NCI-H2227 (cell line): ENCODE measurements around the gene STAT5B.
A peak's percentile ranks its signal among the peaks of the same experiment; 100 is the strongest.
"Not testable (repeated sequence)": the region's sequence is repeated elsewhere in the genome, so short reads cannot be mapped to it uniquely, and the experiment has no call there.

ENCODE experiments used
- DNase-seq: peaks from one replicate; lab custom pipeline; 2025; ENCODE audit not compliant: unreplicated experiment; lab: John Stamatoyannopoulos, UW

The STAT5B gene

GRCh38 chr17:42268236-42268635 is 8.0 kb downstream of the STAT5B start:
- no peak for DNase-seq

DNA sequence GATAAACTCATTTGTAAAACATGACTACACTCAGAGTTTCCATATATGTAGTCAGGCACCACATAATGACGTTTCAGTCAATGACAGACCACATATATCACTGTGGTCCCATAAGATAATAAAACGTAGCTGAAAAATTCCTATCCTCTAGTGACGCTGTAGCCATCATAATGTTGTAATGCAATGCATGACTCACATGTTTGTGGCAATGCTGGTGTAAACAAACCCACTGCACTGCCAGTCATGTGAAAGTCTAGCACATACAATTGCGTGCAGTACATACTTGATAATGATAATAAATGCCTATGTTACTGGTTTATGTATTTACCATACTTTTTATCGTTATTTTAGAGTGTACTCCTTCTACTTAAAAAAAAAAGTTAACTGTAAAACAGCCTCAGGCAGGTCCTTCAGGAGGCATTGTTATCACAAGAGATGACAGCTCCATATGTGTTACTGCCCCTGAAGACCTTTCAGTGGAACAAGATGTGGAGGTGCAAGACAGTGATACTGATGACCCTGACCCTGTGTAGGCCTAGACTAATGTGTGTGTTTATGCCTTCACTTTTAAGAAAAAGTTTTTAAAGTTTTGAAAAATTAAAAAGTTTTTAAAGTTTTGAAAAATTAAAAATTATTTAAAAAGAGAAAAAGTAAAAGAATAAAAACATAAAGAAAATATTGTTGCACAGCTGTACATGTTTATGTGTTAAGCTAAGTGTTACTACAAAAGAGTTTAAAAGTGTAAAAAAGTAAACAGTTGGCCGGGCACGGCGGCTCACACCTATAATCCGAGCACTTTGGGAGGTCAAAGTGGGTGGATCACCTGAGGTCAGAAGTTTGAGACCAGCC is 9.0 kb downstream of the STAT5B start:
- DNase-seq: no peak

DNA sequence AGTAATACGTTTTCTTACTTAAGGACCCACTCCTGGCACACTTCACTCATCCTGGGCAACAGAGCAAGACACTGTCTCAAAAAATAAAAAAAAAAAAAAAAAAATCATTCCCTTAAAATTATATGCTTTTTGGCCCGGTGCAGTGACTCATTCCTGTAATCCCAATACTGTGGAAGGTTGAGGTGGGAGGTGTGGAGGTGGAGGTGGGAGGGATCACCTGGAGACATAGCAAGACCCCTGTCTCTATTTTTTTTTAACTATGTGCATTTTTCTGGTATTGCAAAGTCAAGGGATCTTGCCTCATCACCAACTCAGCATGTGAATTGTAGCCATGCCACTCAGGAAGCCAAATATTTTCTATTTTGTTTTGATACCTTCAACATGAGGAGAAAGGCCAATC is 9.7 kb downstream of the STAT5B start:
- no peak for DNase-seq

- DNase-seq: not testable (repeated sequence)
Measured at GRCh38 chr17:42264366-42264765, 11.8 kb downstream of the STAT5B start.

DNA sequence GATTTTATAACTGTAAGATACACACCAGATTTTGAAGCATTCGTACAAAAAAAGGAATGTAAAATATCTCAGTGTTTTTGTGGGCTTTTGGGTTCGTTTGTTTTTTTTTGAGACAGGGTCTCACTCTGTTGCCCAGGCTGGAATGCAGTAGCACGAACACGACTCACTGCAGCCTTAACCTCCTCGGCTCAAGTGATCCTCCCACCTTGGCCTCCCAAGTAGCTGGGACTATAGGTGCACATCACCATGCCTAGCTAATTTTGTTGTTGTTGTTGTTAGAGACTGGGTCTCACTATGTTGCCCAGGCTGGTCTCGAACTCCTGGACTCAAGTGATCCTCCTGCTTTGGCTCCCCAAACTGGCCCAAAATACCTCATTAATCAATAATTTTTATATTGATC is 15.9 kb downstream of the STAT5B start:
- no peak for DNase-seq

GRCh38 chr17:42255445-42255844 is 20.7 kb downstream of the STAT5B start:
- no peak for DNase-seq

DNA sequence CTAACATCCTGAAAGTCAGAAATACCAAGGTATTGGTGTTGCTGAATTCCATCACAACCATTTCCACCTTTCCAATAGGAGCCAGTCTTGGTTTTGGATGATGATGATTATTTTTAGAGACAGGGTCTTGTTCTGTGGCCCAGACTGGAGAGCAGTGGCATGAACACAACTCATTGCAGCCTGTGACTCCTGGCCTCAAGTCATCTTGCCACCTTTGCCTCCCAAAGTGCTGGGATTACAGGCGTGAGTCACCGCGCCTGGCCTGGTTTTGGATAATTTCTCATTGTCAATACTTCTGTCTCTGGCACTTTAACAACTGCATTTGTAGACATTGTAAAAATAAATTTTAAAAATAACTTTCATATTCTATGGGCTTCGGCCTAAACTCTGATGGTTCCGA is 22.6 kb downstream of the STAT5B start:
- DNase-seq: no peak

- no peak for DNase-seq
Measured at GRCh38 chr17:42252597-42253550, 23.3 kb downstream of the STAT5B start.

DNA sequence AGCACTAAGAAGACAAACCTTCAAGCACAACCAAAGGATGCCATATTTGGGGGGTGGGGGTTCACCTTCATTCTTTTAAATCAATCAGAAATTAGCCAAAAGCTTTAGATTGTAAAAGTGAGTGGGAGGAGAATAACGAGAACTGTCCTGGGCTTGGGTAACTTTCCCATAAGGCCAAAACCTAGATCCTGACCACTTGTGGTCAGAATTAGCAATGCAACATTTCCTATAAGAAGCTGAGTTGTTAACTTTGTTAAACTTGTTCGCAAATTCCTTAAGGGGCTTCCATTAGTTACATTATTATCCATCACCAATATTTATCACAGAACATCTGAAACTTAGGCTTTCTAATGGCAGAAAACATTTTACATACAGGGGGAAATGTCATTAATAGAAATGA is 25.1 kb downstream of the STAT5B start:
- DNase-seq: no peak

- no peak for DNase-seq
Measured at GRCh38 chr17:42249681-42250446, 26.3 kb downstream of the STAT5B start.

DNA sequence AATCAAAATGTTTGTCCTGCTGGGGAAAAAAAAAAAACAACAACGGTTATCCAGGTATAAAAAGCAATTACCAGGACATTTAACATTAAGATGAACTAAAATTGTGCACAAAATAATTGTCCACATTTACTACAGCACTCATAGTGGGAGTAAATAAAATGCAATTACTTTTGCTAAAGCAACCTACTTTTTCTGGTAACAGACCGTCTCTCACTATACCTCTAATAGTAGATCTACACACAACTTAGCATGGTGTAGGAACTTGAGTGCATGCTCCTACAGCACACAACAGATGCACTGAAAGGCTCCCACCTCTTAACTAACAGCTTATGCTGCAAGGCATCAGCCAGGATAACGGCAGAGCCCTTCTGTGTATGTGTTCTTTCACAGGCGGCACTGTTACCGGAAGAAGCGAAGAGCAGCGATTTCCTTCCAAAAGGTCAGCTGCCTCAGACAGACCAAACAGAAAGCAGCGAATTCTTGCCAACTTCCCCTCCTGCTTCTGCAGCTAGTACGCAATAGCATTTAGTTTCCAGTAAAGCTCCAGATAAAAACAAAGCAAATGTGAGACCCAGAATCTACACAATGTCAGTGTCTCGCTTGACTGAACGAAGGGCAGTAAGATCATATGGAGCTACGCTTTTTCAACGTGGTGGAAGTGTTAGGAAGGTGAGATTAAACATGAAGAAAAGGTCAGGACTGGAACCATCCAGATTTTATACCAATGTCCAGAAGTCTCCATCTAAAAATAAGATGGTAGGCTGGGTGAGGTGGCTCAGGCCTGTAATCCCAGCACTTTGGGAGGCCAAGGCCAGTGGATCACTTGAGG is 27.6 kb downstream of the STAT5B start:
- DNase-seq: peak; percentile 88

DNA sequence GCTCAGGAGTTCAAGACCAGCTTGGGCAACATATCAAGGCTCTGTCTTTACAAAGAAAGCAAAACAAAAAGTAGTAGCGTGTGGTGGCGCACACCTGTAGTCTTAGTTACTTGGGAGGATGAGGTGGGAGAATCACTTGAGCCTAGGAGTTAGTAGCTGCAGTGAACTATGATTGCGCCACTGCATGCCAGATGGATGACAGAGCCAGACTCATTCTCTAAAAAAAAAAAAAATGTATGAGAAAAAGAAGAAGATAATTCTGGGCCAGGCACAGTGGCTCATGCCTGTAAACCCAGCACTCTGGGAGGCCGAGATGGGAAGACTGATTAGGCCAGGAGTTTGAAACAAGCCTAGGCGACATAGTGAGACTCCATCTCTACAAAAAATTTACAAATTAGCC is 28.5 kb downstream of the STAT5B start:
- DNase-seq: no peak

DNA sequence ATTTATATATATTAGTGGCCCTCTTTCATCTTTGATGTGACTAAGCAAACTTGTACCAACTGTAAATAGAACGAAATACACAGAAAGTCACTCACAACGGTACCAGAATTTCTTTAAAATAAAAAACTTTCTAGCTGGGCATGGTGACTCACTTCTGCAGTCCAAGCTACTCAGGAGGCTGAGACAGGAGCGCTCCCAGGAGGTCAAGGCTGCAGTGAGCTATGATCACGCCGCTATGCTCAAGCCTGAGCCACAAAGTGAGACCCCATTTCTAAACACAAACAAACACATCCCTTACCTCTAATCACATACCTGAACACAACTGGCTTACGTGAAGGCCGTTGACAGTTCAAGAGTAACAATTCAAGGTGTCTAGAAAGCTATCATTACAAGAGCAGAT is 29.7 kb downstream of the STAT5B start:
- no peak for DNase-seq

DNA sequence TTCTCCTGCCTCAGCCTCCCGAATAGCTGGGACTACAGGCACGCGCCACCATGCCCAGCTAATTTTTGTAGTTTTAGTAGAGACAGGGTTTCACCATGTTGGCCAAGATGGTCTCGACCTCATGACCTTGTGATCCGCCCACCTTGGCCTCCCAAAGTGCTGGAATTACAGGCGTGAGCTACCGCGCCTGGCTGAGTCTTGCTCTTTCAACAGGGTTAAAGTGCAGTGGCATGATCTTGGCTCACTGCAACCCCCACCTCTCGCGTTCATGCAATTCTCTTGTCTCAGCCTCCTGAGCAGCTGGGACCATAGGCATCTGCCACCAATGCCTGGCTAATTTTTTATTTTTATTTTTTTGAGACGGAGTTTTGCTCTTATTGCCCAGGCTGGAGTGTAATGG is 31.0 kb downstream of the STAT5B start:
- not testable (repeated sequence) for DNase-seq

DNA sequence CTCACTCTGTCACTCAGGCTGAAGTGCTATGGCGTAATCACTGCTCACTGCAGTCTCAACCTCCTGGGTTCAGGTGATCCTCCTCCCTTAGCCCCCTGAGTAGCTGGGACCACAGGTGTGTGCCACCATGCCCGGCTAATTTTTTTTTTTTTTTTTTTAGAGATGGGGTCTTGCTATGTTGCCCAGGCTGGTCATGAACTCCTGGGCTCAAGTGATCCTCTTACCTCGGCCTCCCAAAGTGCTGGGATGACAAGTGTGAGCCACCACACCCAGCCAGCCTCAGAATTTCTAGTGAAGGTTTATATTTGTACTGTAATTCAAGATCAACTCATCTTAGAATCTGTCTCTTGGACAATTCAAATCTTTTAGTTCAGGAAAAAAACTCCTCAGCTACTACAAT is 32.1 kb downstream of the STAT5B start:
- DNase-seq: not testable (repeated sequence)

DNA sequence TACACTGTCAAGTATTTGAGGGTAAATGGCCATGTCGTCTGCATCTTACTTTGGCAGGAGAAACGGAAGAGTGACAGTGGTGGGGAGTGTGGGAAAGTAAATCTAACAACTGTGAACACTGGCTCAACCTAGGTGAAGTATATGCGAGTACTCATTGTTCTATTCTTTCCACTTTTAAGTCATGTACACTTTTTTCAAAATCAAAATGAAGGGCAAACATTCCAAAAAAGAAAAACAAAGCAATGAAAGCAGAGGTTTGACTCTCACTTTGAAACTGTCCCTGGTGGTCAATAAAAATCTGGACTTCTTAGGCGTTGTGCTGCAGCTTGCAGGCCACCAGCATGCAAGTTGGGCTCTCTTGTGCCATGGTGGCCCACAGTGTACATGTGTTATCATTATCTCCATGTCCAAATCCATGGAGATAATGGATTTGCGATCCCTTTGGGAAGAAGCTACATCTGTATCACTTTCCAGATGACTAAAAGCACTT is 32.7 kb downstream of the STAT5B start:
- DNase-seq: no peak

DNA sequence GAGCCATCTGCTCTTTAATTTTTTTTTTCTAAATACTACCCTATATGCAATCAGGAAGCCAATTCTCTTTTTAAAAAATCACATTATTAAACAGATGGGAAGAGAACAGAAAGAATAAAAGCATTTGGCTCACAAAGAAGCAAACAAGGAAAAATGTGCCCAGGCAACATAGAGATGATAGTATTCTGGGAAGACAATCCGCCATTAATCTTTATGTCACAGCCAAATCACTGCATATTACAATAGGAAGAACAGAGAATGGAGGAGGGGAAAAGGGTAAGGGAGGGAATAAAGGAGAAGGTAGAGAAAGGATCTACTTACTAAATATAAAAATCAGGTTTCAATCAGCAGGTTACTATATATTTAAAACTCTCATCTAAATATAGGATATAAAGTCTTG is 34.3 kb downstream of the STAT5B start:
- no peak for DNase-seq

GRCh38 chr17:42240863-42241262 is 35.3 kb downstream of the STAT5B start:
- not testable (repeated sequence) for DNase-seq

DNA sequence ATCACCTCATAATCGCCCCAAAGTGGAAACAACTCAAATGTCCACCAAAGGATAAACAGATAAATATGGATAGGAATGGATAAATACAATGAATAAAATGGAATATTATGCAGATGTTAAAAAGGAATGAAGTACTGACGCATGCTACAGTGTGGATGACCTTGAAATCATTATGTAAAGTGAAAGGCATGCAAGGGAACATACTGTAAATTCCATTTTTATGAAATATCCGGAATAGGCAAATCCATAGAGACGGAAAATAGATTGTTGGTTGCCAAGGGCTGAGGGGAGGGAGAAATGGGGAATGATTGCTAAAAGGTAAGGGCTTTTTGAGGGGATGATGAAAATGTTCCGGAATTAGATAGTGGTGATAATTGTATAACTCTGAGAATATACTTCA is 36.0 kb downstream of the STAT5B start:
- DNase-seq: no peak

- DNase-seq: not testable (repeated sequence)
Measured at GRCh38 chr17:42239576-42239975, 36.6 kb downstream of the STAT5B start.
